Activated CD4-positive, alpha-beta T cell treated with anti-CD3 and anti-CD28 coated beads, Interleukin-2, Interleukin-6, amounts not matched to agents 100 ng/mL and 50 ng/mL, durations not matched to agents 16 hours and 8 hours (primary cell): Measurements from ENCODE around the gene ITFG1.
A peak's percentile ranks its signal among the peaks of the same experiment; 100 is the strongest.
"Not testable (repeated sequence)": the region's sequence is repeated elsewhere in the genome, so short reads cannot be mapped to it uniquely, and the experiment has no call there.

Experiments used
- DNase-seq: peaks from one replicate; pipeline ENCODE4 v3.0.0-alpha.2; 2020

Gene ITFG1

DNA sequence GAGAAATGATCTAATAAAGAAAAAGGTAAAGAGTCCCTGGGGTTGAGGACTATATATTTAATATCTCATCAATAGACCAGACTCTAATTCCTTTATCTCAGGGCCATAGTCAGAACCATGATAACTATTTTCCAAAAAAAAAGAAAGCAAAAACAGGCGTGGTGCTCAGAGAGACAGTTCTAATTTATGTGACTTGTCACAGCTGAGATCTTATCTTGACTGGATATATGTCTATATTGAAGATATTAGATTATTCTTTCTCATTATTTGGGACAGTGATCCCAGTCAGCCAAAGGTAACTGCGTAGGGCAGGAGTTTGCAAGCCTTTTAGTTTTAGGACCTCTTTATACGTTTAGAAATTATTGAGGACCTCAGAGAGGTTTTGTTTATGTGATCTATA lies 52.4 kb downstream of the ITFG1 start:
- DNase-seq = no peak

DNA sequence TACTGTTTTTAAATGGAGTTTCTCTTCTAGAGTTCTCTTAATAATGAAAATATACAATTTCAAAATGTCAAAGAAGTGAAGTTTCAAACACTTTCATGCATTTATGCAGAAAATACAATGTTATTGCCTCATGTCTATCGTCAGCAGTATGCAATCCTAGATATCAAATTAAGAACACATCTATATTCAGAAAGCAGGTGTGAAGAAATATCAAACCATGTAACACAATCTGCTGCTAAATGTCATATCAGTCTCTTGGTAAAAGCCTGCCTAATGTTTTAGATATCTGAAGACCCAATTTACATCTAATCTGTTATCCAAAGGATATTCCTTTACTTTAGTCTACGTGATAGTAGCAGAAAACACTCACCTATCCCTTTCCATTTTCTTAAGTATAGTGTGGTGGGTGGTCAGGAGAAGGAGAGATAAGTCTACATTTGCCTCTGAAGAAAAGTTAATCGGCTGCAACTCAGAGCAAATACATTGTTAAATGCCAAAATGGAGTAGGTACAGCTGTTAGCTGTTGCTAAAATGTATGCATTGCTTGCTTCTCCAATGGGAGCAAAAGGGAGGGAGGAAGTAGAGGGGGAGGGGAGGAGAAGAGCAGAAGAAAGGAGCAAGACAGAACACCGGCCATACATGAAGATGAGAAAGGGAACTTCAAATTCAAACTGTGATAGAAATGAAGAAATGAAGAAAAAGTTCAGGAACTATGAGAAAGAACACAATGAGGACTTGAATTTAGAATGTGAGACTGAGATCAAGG lies 64.9 kb downstream of the ITFG1 start:
- DNase-seq = no peak

DNA sequence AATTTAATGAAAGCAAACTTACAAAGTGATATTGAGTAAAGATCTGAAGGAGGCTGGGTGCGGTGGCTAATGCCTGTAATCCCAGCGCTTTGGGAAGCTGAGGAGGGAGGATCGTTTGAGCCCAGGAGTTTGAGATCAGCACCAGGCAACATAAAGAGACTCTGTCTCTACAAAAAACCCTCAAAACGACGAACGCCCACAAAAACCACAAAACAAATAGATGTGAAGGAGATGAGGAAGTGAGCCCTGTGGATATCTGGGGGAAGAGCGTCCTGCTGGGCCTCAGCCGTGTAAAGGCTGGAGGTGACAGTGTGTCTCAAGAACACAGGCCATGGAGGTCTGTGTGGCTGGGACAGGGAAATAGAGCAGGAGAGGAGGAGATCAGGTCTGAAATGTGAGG lies 68.8 kb downstream of the ITFG1 start:
- DNase-seq = peak; percentile 2

DNA sequence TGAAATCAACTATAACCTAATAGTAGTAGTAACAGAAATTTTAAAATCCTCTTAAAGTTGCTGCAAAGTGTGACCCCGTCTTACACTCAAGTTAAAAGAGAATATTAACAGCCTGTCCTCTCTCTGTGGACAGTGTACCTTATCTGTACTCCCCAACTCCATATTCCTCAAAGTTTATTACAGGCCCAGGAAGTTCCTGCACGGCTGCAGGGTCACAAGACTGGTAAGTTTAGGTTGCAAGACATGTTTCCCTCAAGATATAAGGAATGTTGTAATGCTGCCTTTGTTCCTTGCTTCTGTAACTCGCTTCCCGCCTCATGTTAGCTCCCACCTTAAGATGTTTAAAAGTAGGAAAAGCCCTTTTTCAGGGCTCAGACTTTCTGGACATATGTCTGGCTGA lies 72.2 kb downstream of the ITFG1 start:
- DNase-seq = no peak

DNA sequence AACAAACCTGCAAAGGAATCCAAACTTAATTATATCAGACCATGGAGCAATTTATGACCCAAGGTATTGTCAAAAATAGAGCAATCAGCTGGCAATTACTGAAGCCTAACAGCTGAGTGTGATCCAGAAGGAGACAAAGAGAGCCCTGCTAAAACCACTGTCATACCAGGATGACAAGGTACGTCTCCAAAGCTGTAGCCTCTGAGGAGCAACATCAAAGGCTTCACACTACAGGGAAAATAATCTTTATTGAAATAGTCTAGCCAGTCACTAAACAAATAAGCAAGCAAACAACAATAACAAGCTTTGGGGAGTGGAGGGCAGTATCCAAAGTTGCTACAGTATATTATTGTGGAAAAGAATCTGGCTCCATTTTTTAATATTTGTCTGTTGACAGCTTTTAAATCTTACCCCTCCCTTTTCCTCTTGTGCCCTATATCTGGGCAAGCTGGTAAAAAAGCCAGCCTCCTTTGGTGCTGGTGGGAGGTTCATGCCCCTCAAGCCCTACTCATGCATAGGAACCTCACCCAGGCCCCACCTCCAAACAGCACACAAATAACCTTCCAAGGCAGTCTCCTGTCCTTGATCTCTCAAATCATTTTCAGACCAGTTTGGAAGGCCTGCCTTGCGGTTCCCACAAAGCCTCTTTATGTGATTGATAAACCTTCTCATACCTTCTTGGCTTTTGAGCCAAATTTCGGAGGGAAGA lies 73.7 kb downstream of the ITFG1 start:
- no peak for DNase-seq

DNA sequence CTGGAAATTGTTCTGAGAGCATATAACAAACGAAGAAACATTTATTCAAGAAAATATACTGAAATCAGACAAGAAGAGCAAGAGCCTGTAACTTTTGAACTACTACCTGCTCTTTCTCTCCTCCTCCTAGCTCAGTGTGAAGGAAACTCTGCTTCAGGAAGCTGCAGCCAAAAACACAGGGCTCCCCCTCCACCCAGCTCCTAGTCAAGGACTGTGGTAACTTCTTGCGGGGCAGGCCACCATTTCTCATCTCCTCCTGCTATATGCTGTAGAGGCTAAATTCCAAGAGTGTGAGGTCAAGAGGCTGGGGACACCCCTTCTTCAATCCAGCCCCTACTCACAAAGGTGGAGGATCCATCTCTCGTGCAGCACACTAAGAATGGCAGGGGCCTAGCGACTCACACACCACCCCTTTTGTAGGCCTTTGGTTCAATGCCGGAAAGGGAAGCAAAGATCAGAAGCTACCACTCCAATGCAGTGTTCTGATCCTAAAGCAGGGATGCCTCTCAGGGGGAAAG lies 74.6 kb downstream of the ITFG1 start:
- no peak for DNase-seq

DNA sequence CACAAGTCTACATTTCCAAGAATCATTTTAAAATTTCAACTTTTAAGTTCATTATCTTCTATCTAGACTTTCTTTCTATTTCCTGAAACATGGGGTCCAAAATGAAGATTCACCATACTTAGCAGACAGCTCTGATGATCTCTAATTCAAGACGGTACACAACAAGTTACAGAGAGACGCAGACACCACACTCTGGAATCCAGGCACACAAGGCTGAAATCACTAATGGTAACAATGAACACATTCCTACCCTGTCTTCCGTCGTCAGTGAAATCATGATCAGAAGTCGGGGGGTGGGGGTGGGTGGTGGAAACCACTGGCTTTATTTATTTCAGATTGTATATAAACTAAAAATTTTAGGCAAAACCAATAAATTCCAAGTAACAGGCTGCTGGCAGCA lies 78.5 kb downstream of the ITFG1 start:
- no peak for DNase-seq

DNA sequence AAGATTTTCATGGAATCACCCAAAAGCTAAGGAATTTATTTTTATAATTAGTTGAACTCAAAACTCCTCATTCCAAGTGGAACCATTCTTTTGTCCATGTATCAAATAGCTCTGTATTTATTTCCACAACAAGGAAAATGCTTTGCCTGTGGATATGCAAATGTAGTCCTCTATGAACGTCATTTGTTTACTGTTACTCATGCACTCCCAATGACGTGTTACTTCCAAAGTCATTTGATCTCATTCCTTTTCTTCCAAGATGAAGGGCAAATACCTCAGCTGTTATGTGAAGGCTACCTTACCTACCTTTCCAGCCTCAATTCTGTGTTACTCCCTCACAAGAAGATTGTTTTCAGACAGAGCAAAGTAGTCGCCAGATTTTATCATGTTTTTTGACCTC lies 83.7 kb downstream of the ITFG1 start:
- no peak for DNase-seq

DNA sequence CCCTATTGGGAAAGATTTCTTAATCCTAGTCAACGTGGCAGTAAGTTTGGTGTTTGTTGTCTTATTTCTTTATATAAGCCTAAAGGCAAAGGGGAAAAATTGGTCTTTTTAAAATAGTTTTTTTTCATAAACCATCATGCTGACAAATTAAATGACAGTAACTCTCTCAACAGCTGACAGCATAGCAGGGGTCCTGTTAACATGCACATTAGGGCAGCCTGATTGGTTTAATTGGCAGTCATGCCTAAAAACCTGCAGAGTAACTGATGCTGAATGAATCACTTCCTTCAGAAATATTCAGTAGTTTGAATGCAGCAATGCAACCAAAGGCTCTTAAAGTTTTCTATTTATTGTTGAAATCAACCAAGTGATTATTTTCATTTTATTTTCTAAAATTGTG lies 85.4 kb downstream of the ITFG1 start:
- no peak for DNase-seq

DNA sequence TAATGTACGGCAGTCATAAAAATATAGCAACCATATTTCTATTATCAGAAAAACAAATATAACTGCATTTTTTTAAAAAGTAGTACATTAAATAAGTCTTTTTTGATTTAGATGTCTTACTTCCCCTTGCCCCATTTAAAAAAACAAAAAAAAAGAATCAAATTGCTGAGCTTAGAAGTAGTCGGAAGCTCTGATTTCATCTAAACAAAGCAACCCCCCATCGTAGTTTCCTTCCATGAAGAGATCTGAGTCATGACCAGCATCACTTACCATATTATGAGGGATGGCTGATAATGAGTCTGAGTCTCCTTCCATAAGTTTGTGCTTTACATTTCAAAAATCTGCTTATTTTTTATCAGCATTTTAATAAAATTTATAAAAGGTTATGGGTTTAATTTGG lies 86.2 kb downstream of the ITFG1 start:
- no peak for DNase-seq

DNA sequence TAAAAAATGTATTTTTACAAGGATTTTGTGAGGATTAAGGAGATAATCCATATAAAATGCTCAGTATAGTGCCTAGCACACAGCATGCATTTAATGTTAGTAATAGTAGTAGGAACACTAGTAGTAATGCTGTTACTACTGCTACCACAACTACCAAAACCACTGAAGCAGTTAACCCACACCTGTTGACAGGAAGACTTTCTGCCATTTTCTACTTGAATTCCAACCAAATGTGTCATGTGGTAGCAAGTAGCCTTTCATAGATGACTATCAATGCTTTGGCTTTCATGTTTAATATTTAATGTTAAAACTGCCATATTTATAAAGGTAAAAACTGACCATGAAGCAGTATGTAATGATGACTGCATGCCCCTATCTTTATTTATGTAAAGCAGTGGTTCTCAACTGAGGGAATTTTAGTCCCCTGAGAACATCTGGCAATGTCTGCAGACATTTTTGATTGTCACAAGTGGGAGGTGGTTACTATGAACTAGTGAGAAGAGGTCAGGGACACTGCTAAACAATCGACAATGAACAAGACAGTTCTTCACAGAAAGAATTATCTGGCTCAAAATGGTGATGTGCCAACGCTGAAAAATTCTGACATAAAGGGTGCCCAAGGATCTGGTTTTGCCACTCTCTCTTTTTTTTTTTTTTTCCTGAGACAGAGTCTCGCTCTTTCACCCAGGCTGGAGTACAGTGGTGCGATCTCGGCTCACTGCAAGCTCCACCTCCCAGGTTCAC lies 89.4 kb downstream of the ITFG1 start:
- DNase-seq = no peak

DNA sequence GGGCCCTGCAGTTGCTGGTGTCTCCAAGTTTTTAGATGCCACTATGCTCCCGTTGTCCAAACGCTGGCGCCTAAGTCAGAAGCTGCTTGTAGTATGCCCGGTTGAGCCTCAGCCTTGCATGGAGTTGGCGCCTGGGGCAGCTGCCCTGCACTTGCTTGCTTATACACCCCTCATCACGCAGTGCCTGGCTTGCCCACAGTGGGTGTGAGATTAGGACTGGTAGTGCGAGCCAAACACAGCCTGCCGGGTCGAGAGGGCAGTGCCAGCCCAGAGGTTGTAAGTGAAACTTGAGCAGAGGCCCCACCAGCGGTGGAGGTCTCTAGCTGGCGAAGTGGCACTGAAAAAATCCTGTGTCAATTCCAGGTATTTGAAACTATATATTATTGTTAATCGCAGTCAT lies 90.3 kb downstream of the ITFG1 start:
- no peak for DNase-seq

DNA sequence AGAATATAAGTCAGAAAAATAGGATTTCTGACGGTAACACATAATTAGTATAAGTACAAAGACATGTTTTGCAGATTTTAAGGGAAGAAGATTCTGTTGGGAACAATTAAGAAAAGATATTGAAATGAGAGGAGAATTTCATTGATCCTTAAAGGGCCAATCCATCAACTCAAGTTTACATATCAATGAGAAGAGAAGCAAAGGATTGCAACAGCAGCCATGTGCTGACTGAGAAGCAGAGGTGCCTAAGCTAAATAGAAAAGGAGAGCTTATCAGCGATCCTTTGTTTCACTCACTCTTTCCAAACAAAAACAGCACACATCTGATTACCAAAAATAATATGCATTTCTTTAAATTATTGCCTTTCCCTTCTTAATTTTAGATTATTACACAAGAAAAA lies 94.6 kb downstream of the ITFG1 start:
- no peak for DNase-seq

DNA sequence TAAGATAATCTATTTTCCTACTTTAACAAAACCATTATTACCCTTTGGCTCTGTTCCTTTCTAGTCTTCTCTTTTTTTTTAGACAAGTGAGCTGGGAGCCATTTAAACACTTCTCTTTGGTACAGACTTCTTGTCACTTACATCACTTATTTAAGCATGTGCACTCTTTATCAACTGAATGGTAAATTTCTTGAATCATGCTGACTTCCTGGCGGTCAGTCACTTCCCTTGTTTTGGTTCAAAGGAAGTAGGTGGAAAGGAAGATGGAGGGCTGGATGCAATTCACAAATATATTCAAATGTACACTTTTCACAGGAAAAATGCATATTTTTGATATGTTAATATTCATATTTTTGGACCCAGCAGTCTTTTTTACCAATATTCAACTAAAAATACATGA lies 97.1 kb downstream of the ITFG1 start:
- DNase-seq = no peak

DNA sequence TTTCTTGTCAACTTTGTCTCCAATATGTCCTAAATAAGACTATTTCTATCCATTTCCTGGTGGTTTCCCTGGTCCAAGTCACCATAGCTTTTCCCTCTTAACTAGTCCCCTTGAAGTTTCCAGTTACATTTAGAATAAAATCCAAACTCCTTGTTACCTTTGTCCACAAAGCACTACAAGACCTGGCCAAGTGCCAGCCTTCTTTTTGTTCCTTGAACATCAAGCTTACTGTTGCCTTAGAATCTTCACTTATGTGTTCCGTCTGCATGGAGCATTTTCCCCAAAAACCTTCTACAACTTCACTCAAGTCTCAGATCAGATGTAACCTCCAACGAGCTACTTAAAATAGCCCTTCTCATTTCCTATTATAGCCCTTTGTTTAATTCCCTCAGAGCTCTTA lies 101.4 kb downstream of the ITFG1 start:
- DNase-seq = no peak

DNA sequence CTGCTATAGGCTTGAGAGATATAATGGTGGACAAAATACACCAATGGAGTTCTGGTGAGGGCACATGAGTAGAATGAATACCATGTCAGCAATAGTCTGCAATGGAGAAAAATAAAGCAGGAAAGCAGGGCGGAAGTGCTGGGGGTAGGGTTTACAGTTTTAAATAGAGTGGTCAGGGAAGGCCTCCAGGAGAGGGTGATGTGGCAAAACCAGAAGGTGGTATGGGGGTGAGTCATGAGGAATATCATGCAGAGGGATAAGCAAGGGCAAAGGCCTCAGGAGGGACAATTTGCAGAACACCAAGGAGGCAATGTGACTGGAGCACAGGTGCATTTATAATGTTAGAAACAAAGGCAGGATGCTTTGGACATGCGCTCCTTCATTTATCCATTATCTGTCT lies 102.0 kb downstream of the ITFG1 start:
- no peak for DNase-seq

DNA sequence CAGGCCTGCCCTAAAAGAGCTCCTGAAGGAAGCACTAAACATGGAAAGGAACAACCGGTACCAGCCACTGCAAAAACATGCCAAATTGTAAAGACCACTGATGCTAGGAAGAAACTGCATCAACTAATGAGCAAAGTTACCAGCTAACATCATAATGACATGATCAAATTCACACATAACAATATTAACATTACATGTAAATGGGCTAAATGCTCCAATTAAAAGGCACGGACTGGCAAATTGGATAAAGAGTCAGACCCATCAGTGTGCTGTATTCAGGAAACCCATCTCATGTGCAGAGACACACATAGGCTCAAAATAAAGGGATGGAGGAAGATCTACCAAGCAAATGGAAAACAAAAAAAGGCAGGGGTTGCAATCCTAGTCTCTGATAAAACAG lies 111.8 kb downstream of the ITFG1 start:
- DNase-seq = not testable (repeated sequence)

DNA sequence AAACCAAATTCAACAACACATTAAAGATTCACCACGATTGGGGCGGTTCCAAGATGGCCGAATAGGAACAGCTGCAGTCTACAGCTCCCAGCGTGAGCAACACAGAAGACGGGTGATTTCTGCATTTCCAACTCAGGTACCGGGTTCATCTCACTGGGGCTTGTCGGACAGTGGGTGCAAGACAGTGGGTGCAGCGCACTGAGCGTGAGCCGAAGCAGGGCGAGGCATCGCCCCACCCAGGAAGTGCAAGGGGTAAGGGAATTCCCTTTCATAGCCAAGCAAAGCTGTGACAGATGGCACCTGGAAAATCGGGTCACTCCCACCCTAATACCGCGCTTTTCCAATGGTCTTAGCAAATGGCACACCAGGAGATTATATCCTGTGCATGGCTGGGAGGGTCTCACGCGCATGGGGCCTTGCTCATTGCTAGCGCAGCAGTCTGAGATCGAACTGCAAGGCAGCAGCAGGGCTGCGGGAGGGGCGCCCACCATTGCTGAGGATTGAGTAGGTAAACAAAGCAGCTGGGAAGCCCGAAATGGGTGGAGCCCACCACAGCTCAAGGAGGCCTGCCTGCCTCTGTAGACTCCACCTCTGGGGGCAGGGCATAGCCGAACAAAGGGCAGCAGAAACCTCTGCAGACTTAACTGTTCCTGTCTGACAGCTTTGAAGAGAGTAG lies 113.7 kb downstream of the ITFG1 start:
- DNase-seq = not testable (repeated sequence)

DNA sequence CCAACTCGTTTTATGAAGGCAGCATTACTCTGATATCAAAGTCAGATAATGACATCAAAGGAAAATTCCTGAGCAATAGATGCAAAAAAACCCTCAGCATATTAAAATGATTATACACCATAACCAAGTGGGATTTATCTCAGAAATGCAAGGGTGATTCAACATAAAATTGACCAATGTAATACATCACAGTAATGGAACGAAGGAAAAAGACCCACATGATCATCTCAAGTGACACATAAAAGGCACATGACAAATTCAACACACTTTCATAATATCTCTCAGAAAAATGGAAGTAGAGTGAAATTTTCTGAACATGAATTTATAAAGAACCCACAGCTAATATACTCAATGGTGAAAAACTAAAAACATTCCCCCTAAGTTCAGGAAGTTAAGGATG lies 118.8 kb downstream of the ITFG1 start:
- no peak for DNase-seq

DNA sequence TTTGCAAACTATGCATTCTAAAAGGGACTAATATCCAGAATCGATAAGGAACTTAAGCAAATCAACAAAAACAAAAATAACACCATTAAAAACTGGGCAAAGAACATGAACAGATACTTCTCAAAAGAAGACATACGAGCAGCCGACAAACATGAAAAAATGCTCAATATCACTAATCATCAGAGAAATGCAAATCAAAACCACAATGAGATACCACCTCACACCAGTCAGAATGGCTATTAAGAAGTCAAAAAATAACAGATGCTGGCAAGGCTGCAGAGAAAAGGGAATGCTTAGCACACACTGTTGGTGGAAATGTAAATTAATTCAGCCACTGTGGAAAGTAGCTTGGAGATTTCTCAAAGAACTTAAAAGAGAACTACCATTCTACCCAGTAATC lies 130.3 kb downstream of the ITFG1 start:
- DNase-seq = not testable (repeated sequence)

DNA sequence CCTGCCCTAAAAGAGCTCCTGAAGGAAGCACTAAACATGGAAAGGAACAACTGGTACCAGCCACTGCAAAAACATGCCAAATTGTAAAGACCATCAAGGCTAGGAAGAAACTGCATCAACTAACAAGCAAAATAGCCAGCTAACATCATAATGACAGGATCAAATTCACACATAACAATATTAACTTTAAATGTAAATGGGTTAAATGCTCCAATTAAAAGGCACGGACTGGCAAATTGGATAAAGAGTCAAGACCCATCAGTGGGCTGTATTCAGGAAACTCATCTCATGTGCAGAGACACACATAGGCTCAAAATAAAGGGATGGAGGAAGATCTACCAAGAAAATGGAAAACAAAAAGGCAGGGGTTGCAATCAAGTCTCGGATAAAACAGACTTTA lies 136.6 kb downstream of the ITFG1 start:
- not testable (repeated sequence) for DNase-seq

DNA sequence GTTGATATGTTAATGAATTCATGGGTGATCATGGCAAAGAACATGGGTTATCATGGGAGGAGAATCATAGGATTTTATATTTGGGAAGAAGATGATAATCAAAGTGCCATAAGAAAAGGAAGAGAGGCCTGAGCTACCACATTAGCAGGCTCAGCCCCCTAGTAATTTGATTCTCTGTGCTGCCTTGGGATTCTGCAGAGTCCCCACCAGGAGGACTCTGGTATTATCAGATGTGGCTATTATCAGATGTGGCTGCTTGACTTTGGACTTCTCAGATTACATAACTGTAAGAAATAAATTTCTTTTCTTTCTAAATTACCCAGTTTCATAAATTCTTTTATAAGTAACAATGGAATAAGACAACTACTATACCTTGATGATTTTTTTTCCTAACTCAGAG lies 137.6 kb downstream of the ITFG1 start:
- DNase-seq = no peak
